SK-N-SH (cell line): ENCODE measurements around the gene CEACAM19. TPM values are rescaled to one million over a fixed set of nuclear protein-coding genes. Genes with fewer than 3 reads are reported as not detected.

Experiments used
- CTCF ChIA-PET: fragments of 300-600, 350-600 bp; formaldehyde crosslinking; extraction: SDS; loops from one replicate; lab custom pipeline; 2021; lab: Yijun Ruan, JAX
- POLR2A ChIA-PET: fragments of 350-600 bp; sonication (Branson Sonifier 250); formaldehyde crosslinking; extraction: SDS; loops from one replicate; lab custom pipeline; 2020; ENCODE audit warnings: antibody characterized with exemption, inconsistent platforms; lab: Yijun Ruan, JAX
- DNase-seq: peaks from one replicate; pipeline ENCODE4 v3.0.0; 2012
- H2AFZ ChIP-seq: fragments of 200-600 bp; sonication (generic); 2 replicates; pipeline ENCODE4 v1.8.1; 2016; ENCODE audit warnings: antibody characterized with exemption, mild to moderate bottlenecking, low read depth
- H3F3A ChIP-seq: fragments of 200-600 bp; sonication (generic); replicated peaks from 2 replicates; pipeline ENCODE3; 2016; ENCODE audit warnings: antibody characterized with exemption, mild to moderate bottlenecking; ENCODE audit not compliant: insufficient read depth
- H3K27ac ChIP-seq, 2 experiments: fragments of 200-500 bp in 1 of 2; fragments of 200-600 bp in 1 of 2; sonication (Bioruptor generic) in 1 of 2; sonication (generic), shearing (Covaris generic) in 1 of 2; 2 replicates each; pipeline versions ENCODE4 v1.5.1 to v1.6.1; 2014 to 2016; ENCODE audit warnings: low read depth in 2 of 2, inconsistent platforms in 1 of 2, low read length in 1 of 2, mild to moderate bottlenecking in 1 of 2, mixed read lengths in 1 of 2
- H3K27me3 ChIP-seq: fragments of 200-600 bp; sonication (generic), shearing (Covaris generic); 2 replicates; pipeline ENCODE4 v1.6.1; 2016; ENCODE audit warnings: mixed run types; ENCODE audit not compliant: insufficient read depth
- H3K36me3 ChIP-seq, 2 experiments: fragments of 200-500 bp in 1 of 2; fragments of 200-600 bp in 1 of 2; sonication (Bioruptor generic) in 1 of 2; sonication (generic) in 1 of 2; replicated peaks in 1 of 2; 2 replicates each; pipeline versions ENCODE3 to v1.5.1; 2014 to 2016; ENCODE audit warnings: low read length in 1 of 2, mild to moderate bottlenecking in 1 of 2; ENCODE audit not compliant: insufficient read depth in 2 of 2, control insufficient read depth in 1 of 2
- H3K4me1 ChIP-seq, 2 experiments: fragments of 200-500 bp in 1 of 2; fragments of 200-600 bp in 1 of 2; sonication (Bioruptor generic) in 1 of 2; sonication (generic), shearing (Covaris generic) in 1 of 2; 2 replicates each; pipeline versions ENCODE4 v1.5.1 to v1.6.1; 2014 to 2016; ENCODE audit warnings: low read depth in 1 of 2, low read length in 1 of 2, mixed run types in 1 of 2; ENCODE audit not compliant: insufficient read depth in 2 of 2, control insufficient read depth in 1 of 2
- H3K4me2 ChIP-seq: fragments of 200-600 bp; sonication (generic), shearing (Covaris generic); 2 replicates; pipeline ENCODE4 v1.6.1; 2017; ENCODE audit warnings: mixed run types
- H3K4me3 ChIP-seq, 2 experiments: fragments of 200-500 bp in 1 of 2; fragments of 200-600 bp in 1 of 2; sonication (Bioruptor generic) in 1 of 2; sonication (generic), shearing (Covaris generic) in 1 of 2; 2 replicates each; pipeline versions ENCODE4 v1.5.1 to v1.8.1; 2014 to 2016; ENCODE audit warnings: low read depth in 2 of 2, inconsistent platforms in 1 of 2, low read length in 1 of 2, mild to moderate bottlenecking in 1 of 2, mixed read lengths in 1 of 2, moderate library complexity in 1 of 2
- H3K79me2 ChIP-seq: fragments of 200-600 bp; sonication (generic); 2 replicates; pipeline ENCODE4 v1.8.1; 2017; ENCODE audit warnings: mild to moderate bottlenecking; ENCODE audit not compliant: insufficient read depth
- H3K9ac ChIP-seq: fragments of 200-600 bp; sonication (generic); 2 replicates; pipeline ENCODE4 v1.6.1; 2017; ENCODE audit warnings: mixed run types
- H3K9me2 ChIP-seq: fragments of 200-600 bp; sonication (generic); 2 replicates; pipeline ENCODE4 v1.6.1; 2017; ENCODE audit warnings: mixed run types
- H3K9me3 ChIP-seq: fragments of 200-600 bp; sonication (generic); 2 replicates; pipeline ENCODE4 v1.6.1; 2017; ENCODE audit warnings: mixed run types, mild to moderate bottlenecking, moderate library complexity
- H4K20me1 ChIP-seq: fragments of 200-600 bp; sonication (generic); 2 replicates; pipeline ENCODE4 v1.6.1; 2017; ENCODE audit warnings: mild to moderate bottlenecking, mixed run types; ENCODE audit not compliant: insufficient read depth
- EP300 ChIP-seq, 2 experiments: IDR thresholded peaks; 2 replicates each; pipeline versions ENCODE4 v1.4.0 to v1.6.1; 2012; ENCODE audit warnings: borderline replicate concordance in 1 of 2, low read depth in 1 of 2, low read length in 1 of 2
- EZH2phosphoT487 ChIP-seq: fragments of 200-600 bp; sonication (generic); IDR thresholded peaks from 2 replicates; pipeline ENCODE4 v1.6.1; 2017; ENCODE audit warnings: low read depth, mixed run types, mild to moderate bottlenecking, antibody characterized with exemption, moderate library complexity, borderline replicate concordance
- FOSL2 ChIP-seq: IDR thresholded peaks from 2 replicates; pipeline ENCODE4 v1.4.0; 2012; ENCODE audit warnings: low read depth, mild to moderate bottlenecking, moderate library complexity, borderline replicate concordance
- GABPA ChIP-seq: IDR thresholded peaks from 2 replicates; pipeline ENCODE4 v1.4.0; 2012; ENCODE audit warnings: low read depth, mild to moderate bottlenecking
- JUND ChIP-seq: IDR thresholded peaks from 2 replicates; pipeline ENCODE4 v1.4.0; 2012
- POLR2AphosphoS5 ChIP-seq: IDR thresholded peaks from 2 replicates; pipeline ENCODE4 v1.6.1; 2012; ENCODE audit warnings: low read depth, low read length
- TCF12 ChIP-seq: IDR thresholded peaks from 2 replicates; pipeline ENCODE4 v1.4.0; 2012
- WGBS: methylation state at CpG from one replicate; pipeline ENCODE4 v1.1.6; 2017; ENCODE audit warnings: low lambda C conversion rate; 5-methylcytosine and 5-hydroxymethylcytosine counted together
- polyA plus RNA-seq, 3 experiments: library from polyadenylated mRNA; depleted of rRNA; stranded (reverse); fragments of >200 nt; gene quantifications; 2 replicates each; pipeline ENCODE4 v1.2.3, GENCODE V29; 2012
- TF ChIP-seq, protein P1 (sequence below): fragments of 200-600 bp; sonication (generic); IDR thresholded peaks from 2 replicates; pipeline ENCODE4 v1.6.1; 2017; ENCODE audit warnings: antibody characterized with exemption, mild to moderate bottlenecking, moderate library complexity
- TF ChIP-seq, protein P2 (sequence below): IDR thresholded peaks from 2 replicates; pipeline ENCODE4 v1.4.0; 2012; ENCODE audit warnings: low read depth, borderline replicate concordance
- TF ChIP-seq, protein P3 (sequence below): IDR thresholded peaks from 2 replicates; pipeline ENCODE4 v1.6.1; 2012; ENCODE audit warnings: mild to moderate bottlenecking, low read depth, low read length, moderate library complexity
- TF ChIP-seq, protein P4 (sequence below): IDR thresholded peaks from 2 replicates; pipeline ENCODE4 v1.4.0; 2012; ENCODE audit warnings: low read depth, borderline replicate concordance

CEACAM19 gene
- polyA plus RNA-seq, 1 of the 3 experiments (the other 2 are of a cell fraction) = 2.0 TPM

DNA sequence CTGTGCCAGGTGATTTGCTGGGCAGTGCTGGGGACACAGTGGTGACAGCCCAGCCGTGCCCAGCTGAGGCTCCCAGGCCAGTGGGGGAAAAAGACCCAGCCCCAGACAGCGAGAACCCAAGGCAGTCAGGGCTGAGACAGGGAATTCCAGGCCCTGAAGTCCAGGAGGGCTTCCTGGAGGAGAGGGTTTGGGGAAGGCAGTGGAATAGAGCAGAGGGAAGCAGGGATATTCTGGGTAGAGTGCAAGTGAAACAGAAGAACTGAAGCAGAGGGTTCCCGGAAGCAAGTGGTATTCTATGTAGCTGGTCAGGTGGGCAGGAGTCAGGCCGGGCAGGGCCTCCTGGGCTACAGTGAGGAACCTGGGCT is 26.4 kb downstream of the CEACAM19 start:
- 63% methylated on average over 4 of the region's 4 CpGs for WGBS
- ChIA-PET POLR2A (no interaction called here), CTCF (interaction anchor here (0.9 kb wide), 1 partner anchor 26 kb away, joined by 3 read pairs; no protein-coding TSS in a partner anchor)
- Histone ChIP-seq H3K4me3 (no peak overlapping the region), H3K79me2 (no peaks in the 10 kb centered on the region), H3K4me2 (no peak overlapping the region), H3K9me2 (no peaks in the 10 kb centered on the region), H2AFZ (no peak overlapping the region), H3K36me3 (no peaks in the 10 kb centered on the region), H4K20me1 (no peaks in the 10 kb centered on the region), H3F3A (peaks cover 7% of the 10 kb centered on the region), H3K9ac (no peak overlapping the region), H3K27me3 (no peaks in the 10 kb centered on the region), H3K4me1 (peaks cover 0 to under 1% of the 10 kb centered on the region in 2 experiments; a peak in 2 of 4 replicates), H3K27ac (no peak overlapping the region), H3K9me3 (no peaks in the 10 kb centered on the region)
- TF ChIP-seq JUND (no peak), POLR2AphosphoS5 (no peak)
- DNase-seq = no peak

DNA sequence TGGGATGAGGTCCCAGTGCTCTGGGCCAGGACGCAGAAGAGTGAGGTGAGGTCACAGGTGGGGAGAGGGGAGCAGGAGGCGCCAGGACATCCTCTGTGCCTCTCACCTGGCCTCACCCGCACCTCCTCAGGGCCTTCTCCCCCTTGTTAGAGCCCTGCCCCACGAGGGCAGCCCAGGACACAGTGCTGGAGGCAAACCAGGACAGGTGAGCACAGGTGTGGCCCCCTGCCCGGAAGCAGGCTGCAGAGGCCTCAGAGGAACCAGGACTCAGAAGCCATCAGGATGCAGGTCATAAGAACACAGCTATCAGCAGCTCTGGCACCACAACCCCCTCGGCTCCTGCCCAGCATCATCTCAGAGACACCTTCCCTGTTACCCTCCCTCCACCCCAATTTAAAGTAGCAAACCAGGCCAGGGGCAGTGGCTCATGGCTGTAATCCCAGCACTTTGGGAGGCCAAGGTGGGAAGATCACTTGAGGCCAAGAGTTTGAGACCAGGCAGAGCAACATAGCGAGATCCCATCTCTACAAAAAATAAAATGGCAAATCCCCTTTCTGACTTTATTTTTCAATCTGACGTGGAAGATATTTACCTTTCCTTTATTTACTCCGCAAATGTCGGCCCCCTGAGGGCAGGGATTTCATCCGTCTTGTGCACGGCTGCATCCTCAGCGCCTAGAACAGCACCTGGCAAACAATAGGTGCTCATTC is 27.4 kb downstream of the CEACAM19 start, which contains the start of gene CEACAM16:
Gene CEACAM16, plus strand, starts transcription at position 660 of the 710 bp plus-strand sequence. CDS start 2,306 bp downstream, outside the sequence.
- CTCF ChIA-PET = interaction anchor here (1.9 to 2.1 kb wide), 2 partner anchors 25 to 85 kb away, joined by 4 to 8 read pairs; no protein-coding TSS in a partner anchor
- Histone ChIP-seq H3K4me2 (no peak within 1 kb of the TSS), H3F3A (peaks cover 3% of the 10 kb centered on the region)
- TF ChIP-seq JUND = no peak
- TF ChIP-seq FOSL2 = no peak
- no peak for TF ChIP-seq EZH2phosphoT487
- TF ChIP-seq, all 33 proteins: peak for 0
- Histone ChIP-seq H3K27me3 (no peaks in the 10 kb centered on the region), H4K20me1 (no peaks in the 10 kb centered on the region), H3K27ac (no peak within 1 kb of the TSS), H3K9me3 (no peaks in the 10 kb centered on the region), H3K4me1 (no peaks in the 10 kb centered on the region), H3K79me2 (no peaks in the 10 kb centered on the region), H3K4me3 (no peak within 1 kb of the TSS), H2AFZ (no peak within 1 kb of the TSS), H3K9me2 (no peaks in the 10 kb centered on the region), H3K36me3 (no peaks in the 10 kb centered on the region), H3K9ac (no peak within 1 kb of the TSS)
- DNase-seq = no peak
- POLR2A ChIA-PET = no interaction called here
- 60% methylated on average over 9 of the region's 13 CpGs for WGBS

DNA sequence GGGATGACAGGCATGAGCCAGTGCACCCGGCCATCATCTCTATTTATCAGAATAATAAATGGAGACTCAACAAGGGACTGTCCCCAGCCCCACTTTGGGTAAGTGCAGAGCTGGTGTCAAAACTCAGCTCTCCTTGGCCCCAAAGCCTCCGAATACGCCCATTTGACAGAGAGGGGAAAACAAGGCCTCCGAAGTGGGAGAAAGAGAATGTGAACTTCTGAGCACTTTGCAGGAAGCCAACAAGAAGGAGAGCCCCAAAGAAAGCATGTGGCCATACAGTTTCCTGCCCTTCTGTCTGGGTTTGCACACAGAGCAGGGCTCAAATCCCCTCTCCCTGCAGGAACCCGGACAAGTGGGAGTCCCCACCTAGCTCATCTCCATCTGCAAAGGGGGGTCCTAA is 29.3 kb downstream of the CEACAM19 start:
- Histone ChIP-seq H3K9ac (no peak overlapping the region), H3K9me2 (no peaks in the 10 kb centered on the region), H3K36me3 (no peaks in the 10 kb centered on the region), H3K27me3 (no peaks in the 10 kb centered on the region), H3K79me2 (no peaks in the 10 kb centered on the region), H3K4me1 (no peaks in the 10 kb centered on the region), H3K27ac (no peak overlapping the region), H4K20me1 (no peaks in the 10 kb centered on the region), H2AFZ (no peak overlapping the region), H3K4me3 (no peak overlapping the region), H3K4me2 (no peak overlapping the region), H3F3A (peaks cover 6% of the 10 kb centered on the region), H3K9me3 (no peaks in the 10 kb centered on the region)
- ChIA-PET CTCF (interaction anchor here (1.9 to 3.5 kb wide), 4 partner anchors 12 to 83 kb away, joined by 4 to 13 read pairs (median 10); no protein-coding TSS in a partner anchor), POLR2A (no interaction called here)
- WGBS = 73% methylated on average over 5 of the region's 5 CpGs
- DNase-seq = no peak
- TF ChIP-seq TCF12 = no peak
- TF ChIP-seq, protein P1, sequence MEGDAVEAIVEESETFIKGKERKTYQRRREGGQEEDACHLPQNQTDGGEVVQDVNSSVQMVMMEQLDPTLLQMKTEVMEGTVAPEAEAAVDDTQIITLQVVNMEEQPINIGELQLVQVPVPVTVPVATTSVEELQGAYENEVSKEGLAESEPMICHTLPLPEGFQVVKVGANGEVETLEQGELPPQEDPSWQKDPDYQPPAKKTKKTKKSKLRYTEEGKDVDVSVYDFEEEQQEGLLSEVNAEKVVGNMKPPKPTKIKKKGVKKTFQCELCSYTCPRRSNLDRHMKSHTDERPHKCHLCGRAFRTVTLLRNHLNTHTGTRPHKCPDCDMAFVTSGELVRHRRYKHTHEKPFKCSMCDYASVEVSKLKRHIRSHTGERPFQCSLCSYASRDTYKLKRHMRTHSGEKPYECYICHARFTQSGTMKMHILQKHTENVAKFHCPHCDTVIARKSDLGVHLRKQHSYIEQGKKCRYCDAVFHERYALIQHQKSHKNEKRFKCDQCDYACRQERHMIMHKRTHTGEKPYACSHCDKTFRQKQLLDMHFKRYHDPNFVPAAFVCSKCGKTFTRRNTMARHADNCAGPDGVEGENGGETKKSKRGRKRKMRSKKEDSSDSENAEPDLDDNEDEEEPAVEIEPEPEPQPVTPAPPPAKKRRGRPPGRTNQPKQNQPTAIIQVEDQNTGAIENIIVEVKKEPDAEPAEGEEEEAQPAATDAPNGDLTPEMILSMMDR = no peak
- TF ChIP-seq, protein P2, sequence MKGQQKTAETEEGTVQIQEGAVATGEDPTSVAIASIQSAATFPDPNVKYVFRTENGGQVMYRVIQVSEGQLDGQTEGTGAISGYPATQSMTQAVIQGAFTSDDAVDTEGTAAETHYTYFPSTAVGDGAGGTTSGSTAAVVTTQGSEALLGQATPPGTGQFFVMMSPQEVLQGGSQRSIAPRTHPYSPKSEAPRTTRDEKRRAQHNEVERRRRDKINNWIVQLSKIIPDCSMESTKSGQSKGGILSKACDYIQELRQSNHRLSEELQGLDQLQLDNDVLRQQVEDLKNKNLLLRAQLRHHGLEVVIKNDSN = no peak
- TF ChIP-seq GABPA = no peak
- TF ChIP-seq, protein P3, sequence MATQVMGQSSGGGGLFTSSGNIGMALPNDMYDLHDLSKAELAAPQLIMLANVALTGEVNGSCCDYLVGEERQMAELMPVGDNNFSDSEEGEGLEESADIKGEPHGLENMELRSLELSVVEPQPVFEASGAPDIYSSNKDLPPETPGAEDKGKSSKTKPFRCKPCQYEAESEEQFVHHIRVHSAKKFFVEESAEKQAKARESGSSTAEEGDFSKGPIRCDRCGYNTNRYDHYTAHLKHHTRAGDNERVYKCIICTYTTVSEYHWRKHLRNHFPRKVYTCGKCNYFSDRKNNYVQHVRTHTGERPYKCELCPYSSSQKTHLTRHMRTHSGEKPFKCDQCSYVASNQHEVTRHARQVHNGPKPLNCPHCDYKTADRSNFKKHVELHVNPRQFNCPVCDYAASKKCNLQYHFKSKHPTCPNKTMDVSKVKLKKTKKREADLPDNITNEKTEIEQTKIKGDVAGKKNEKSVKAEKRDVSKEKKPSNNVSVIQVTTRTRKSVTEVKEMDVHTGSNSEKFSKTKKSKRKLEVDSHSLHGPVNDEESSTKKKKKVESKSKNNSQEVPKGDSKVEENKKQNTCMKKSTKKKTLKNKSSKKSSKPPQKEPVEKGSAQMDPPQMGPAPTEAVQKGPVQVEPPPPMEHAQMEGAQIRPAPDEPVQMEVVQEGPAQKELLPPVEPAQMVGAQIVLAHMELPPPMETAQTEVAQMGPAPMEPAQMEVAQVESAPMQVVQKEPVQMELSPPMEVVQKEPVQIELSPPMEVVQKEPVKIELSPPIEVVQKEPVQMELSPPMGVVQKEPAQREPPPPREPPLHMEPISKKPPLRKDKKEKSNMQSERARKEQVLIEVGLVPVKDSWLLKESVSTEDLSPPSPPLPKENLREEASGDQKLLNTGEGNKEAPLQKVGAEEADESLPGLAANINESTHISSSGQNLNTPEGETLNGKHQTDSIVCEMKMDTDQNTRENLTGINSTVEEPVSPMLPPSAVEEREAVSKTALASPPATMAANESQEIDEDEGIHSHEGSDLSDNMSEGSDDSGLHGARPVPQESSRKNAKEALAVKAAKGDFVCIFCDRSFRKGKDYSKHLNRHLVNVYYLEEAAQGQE = no peak
- TF ChIP-seq EP300 (IDR thresholded peaks at IDR 0.05; ENCODE audit: borderline replicate concordance in 1 of 2, low read depth in 1 of 2, low read length in 1 of 2) = no peak
- TF ChIP-seq, protein P4, sequence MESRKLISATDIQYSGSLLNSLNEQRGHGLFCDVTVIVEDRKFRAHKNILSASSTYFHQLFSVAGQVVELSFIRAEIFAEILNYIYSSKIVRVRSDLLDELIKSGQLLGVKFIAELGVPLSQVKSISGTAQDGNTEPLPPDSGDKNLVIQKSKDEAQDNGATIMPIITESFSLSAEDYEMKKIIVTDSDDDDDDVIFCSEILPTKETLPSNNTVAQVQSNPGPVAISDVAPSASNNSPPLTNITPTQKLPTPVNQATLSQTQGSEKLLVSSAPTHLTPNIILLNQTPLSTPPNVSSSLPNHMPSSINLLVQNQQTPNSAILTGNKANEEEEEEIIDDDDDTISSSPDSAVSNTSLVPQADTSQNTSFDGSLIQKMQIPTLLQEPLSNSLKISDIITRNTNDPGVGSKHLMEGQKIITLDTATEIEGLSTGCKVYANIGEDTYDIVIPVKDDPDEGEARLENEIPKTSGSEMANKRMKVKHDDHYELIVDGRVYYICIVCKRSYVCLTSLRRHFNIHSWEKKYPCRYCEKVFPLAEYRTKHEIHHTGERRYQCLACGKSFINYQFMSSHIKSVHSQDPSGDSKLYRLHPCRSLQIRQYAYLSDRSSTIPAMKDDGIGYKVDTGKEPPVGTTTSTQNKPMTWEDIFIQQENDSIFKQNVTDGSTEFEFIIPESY = no peak
